PFSK-1 (cell line): ENCODE results near the gene PLEKHM3.

Experiments
- FOXP2 ChIP-seq: optimal IDR thresholded peaks from 2 replicates; pipeline ENCODE3; 2011; ENCODE audit warnings: borderline replicate concordance, control low read depth, inconsistent platforms; ENCODE audit not compliant: insufficient read depth; ENCODE audit errors: extremely low read length, extremely low read depth
- POLR2AphosphoS5 ChIP-seq: IDR thresholded peaks from 2 replicates; pipeline ENCODE4 v1.6.1; 2012; ENCODE audit warnings: low read depth, mild to moderate bottlenecking, control low read depth, low read length, moderate library complexity
- REST ChIP-seq, 2 experiments: IDR thresholded peaks; 2 replicates each; pipeline versions ENCODE4 v1.6.1 to v1.8.0; 2011 to 2012; ENCODE audit warnings: low read depth in 2 of 2, low read length in 2 of 2, control low read depth in 1 of 2, inconsistent platforms in 1 of 2, mild to moderate bottlenecking in 1 of 2, moderate library complexity in 1 of 2; ENCODE audit not compliant: insufficient read depth in 1 of 2
- SIN3A ChIP-seq: IDR thresholded peaks from 2 replicates; pipeline ENCODE4 v1.6.1; 2012; ENCODE audit warnings: mild to moderate bottlenecking, low read length, moderate library complexity, borderline replicate concordance; ENCODE audit not compliant: insufficient read depth
- TAF1 ChIP-seq: IDR thresholded peaks from 2 replicates; pipeline ENCODE4 v1.6.1; 2012; ENCODE audit warnings: low read length, control low read depth, borderline replicate concordance; ENCODE audit not compliant: insufficient read depth

PLEKHM3 gene

GRCh38 chr2:207993151-207993763 is 32.1 kb downstream of the PLEKHM3 start:
- no peak for TF ChIP-seq TAF1
- no peak for TF ChIP-seq SIN3A
- TF ChIP-seq REST (IDR thresholded peaks at IDR 0.05; ENCODE audit: insufficient read depth in 1 of 2, low read depth in 2 of 2, low read length in 2 of 2): no peak
- TF ChIP-seq POLR2AphosphoS5: no peak
- no peak for TF ChIP-seq FOXP2

- TF ChIP-seq FOXP2 (no peak), SIN3A (no peak), TAF1 (no peak), POLR2AphosphoS5 (no peak)
Observed at GRCh38 chr2:207991944-207992343, 33.4 kb downstream of the PLEKHM3 start.

- TF ChIP-seq TAF1 (no peak), SIN3A (no peak)
Observed at GRCh38 chr2:207990784-207991183, 34.5 kb downstream of the PLEKHM3 start.

- TF ChIP-seq SIN3A (no peak), TAF1 (no peak), FOXP2 (no peak), REST (IDR thresholded peaks at IDR 0.05; ENCODE audit: insufficient read depth in 1 of 2, low read depth in 2 of 2, low read length in 2 of 2) (no peak), POLR2AphosphoS5 (no peak)
Observed at GRCh38 chr2:207988975-207989374, 36.4 kb downstream of the PLEKHM3 start.

- TF ChIP-seq TAF1 (no peak), REST (IDR thresholded peaks at IDR 0.05; ENCODE audit: insufficient read depth in 1 of 2, low read depth in 2 of 2, low read length in 2 of 2) (no peak), SIN3A (no peak), POLR2AphosphoS5 (no peak), FOXP2 (no peak)
Observed at GRCh38 chr2:207987025-207987716, 38.2 kb downstream of the PLEKHM3 start.
